Prostate gland (tissue), 2 donors: ENCODE results near the gene LINC00237. TPM values are rescaled to one million over a fixed set of nuclear protein-coding genes. Genes with fewer than 3 reads are reported as not detected.

Source experiments
- DNase-seq: peaks from one replicate; pipeline ENCODE4 v3.0.0-alpha.2; 2019; ENCODE audit warnings: low spot score
- H3K27ac ChIP-seq, 2 donors: fragments of 200-600 bp; sonication (generic); 2 replicates each; pipeline ENCODE4 v1.5.1; 2017 to 2019
- H3K27me3 ChIP-seq: fragments of 200-600 bp; sonication (generic); replicated peaks from 2 replicates; pipeline ENCODE4 v1.5.1; 2019; ENCODE audit not compliant: insufficient read depth
- H3K36me3 ChIP-seq, 2 donors: fragments of 200-600 bp; sonication (generic); 1 replicate in 1 of 2; 2 replicates in 1 of 2; pipeline versions ENCODE4 v1.5.1 to v1.8.1; 2017 to 2019
- H3K4me1 ChIP-seq: fragments of 200-600 bp; sonication (generic); replicated peaks from 2 replicates; pipeline ENCODE4 v1.5.1; 2019
- H3K4me3 ChIP-seq, 2 donors: fragments of 200-600 bp; sonication (generic); 2 replicates each; pipeline ENCODE4 v1.5.1; 2017 to 2019
- H3K9me3 ChIP-seq: fragments of 200-600 bp; sonication (generic); 2 replicates; pipeline ENCODE4 v1.5.1; 2017
- CTCF ChIP-seq, 4 experiments: fragments of 200-600 bp in 2 of 4; fragments of 450-650 bp in 2 of 4; sonication (generic) in 2 of 4; IDR thresholded peaks; 1 replicate in 3 of 4; 2 replicates in 1 of 4; pipeline ENCODE4 v1.5.1; 2016 to 2019; ENCODE audit warnings: antibody characterized with exemption in 4 of 4, mild to moderate bottlenecking in 2 of 4, moderate library complexity in 2 of 4
- POLR2A ChIP-seq: fragments of 450-650 bp; IDR thresholded peaks from one replicate; pipeline ENCODE4 v1.6.1; 2016; ENCODE audit warnings: antibody characterized with exemption, mild to moderate bottlenecking
- POLR2AphosphoS5 ChIP-seq: sonication (generic); formaldehyde crosslinking; IDR thresholded peaks from one replicate; pipeline ENCODE4 v1.6.1; 2017; ENCODE audit warnings: antibody characterized with exemption
- WGBS: methylation state at CpG from one replicate; pipeline ENCODE4 v1.1.5; 2018; 5-methylcytosine and 5-hydroxymethylcytosine counted together
- intact Hi-C: fragments of 100-400 bp; cut with DNase I; formaldehyde crosslinking; loops from one replicate; pipeline ENCODE4 v1.14.2; 2022
- total RNA-seq, 2 donors: library from RNA; depleted of rRNA; stranded (reverse); fragments of >200 nt; gene quantifications; one replicate each; pipeline ENCODE4 v1.1.0, GENCODE V29; 2016

LINC00237 gene
- total RNA-seq, 2 donors from 2014 or later = not detected

- TF ChIP-seq POLR2AphosphoS5 (no peak), POLR2A (no peak), CTCF (IDR thresholded peaks at IDR 0.05) (no peak)
- WGBS = 12% methylated on average over 10 of the region's 10 CpGs
- no peak overlapping the region for H3K27ac ChIP-seq
- H3K9me3 ChIP-seq = no peaks in the 10 kb centered on the region
- H3K4me1 ChIP-seq = no peaks in the 10 kb centered on the region
- no peak overlapping the region for H3K4me3 ChIP-seq
- DNase-seq = no peak
- no peaks in the 10 kb centered on the region for H3K36me3 ChIP-seq
- H3K27me3 ChIP-seq = peaks cover 3% of the 10 kb centered on the region
- intact Hi-C loops = no loop called here
Measured at GRCh38 chr20:21053002-21053762, 53.0 kb downstream of the LINC00237 start.

- DNase-seq = no peak
- 81% methylated on average over 6 of the region's 6 CpGs for WGBS
- Histone ChIP-seq H3K36me3 (no peaks in the 10 kb centered on the region), H3K4me1 (no peaks in the 10 kb centered on the region), H3K27ac (no peak overlapping the region), H3K4me3 (no peak overlapping the region), H3K27me3 (peaks cover 3% of the 10 kb centered on the region), H3K9me3 (no peaks in the 10 kb centered on the region)
- intact Hi-C loops = no loop called here
- TF ChIP-seq POLR2AphosphoS5 (no peak), POLR2A (no peak), CTCF (IDR thresholded peaks at IDR 0.05) (no peak)
Measured at GRCh38 chr20:21052686-21053001, 53.5 kb downstream of the LINC00237 start.

GRCh38 chr20:21052241-21052640 is 53.9 kb downstream of the LINC00237 start:
- Histone ChIP-seq H3K9me3 (no peaks in the 10 kb centered on the region), H3K4me3 (no peak overlapping the region), H3K36me3 (no peaks in the 10 kb centered on the region), H3K27ac (no peak overlapping the region), H3K27me3 (peaks cover 6% of the 10 kb centered on the region), H3K4me1 (no peaks in the 10 kb centered on the region)
- no peak for DNase-seq
- intact Hi-C loops = no loop called here
- no peak for TF ChIP-seq POLR2AphosphoS5
- TF ChIP-seq POLR2A = no peak
- TF ChIP-seq CTCF (IDR thresholded peaks at IDR 0.05) = no peak
- whole genome bisulfite sequencing = 92% methylated on average over 5 of the region's 5 CpGs

GRCh38 chr20:21050710-21051109 is 55.4 kb downstream of the LINC00237 start:
- no peak for TF ChIP-seq POLR2A
- no peak for TF ChIP-seq CTCF (IDR thresholded peaks at IDR 0.05)
- no peak for TF ChIP-seq POLR2AphosphoS5
- H3K9me3 ChIP-seq = no peaks in the 10 kb centered on the region
- intact Hi-C loops = no loop called here
- H3K36me3 ChIP-seq = no peaks in the 10 kb centered on the region
- H3K4me3 ChIP-seq = no peak overlapping the region
- DNase-seq = no peak
- no peak overlapping the region for H3K27ac ChIP-seq
- H3K4me1 ChIP-seq = no peaks in the 10 kb centered on the region
- peaks cover 6% of the 10 kb centered on the region for H3K27me3 ChIP-seq
- 82% methylated on average over 3 of the region's 3 CpGs for WGBS

- Histone ChIP-seq H3K36me3 (no peaks in the 10 kb centered on the region), H3K27ac (no peak overlapping the region), H3K27me3 (peaks cover 6% of the 10 kb centered on the region), H3K4me3 (no peak overlapping the region), H3K9me3 (no peaks in the 10 kb centered on the region), H3K4me1 (no peaks in the 10 kb centered on the region)
- TF ChIP-seq POLR2AphosphoS5 (no peak), POLR2A (no peak), CTCF (IDR thresholded peaks at IDR 0.05) (no peak)
- DNase-seq = no peak
- intact Hi-C loops = no loop called here
- WGBS = 84% methylated on average over 6 of the region's 6 CpGs
Measured at GRCh38 chr20:21049305-21049828, 56.8 kb downstream of the LINC00237 start.
